HUES6 (cell line): Measurements from ENCODE around the gene AGBL4.

Experiments
- H3K27ac ChIP-seq: 2 replicates; pipeline ENCODE4 v1.7.0; 2013; ENCODE audit warnings: low read depth, mild to moderate bottlenecking, low read length, inconsistent platforms
- H3K27me3 ChIP-seq: 2 replicates; pipeline ENCODE4 v1.6.1; 2013; ENCODE audit warnings: low read length; ENCODE audit not compliant: control insufficient read depth, insufficient read depth
- H3K36me3 ChIP-seq: 2 replicates; pipeline ENCODE4 v1.6.1; 2013; ENCODE audit warnings: low read length; ENCODE audit not compliant: control insufficient read depth, insufficient read depth
- H3K4me1 ChIP-seq: 2 replicates; pipeline ENCODE4 v1.6.1; 2013; ENCODE audit warnings: low read length; ENCODE audit not compliant: control insufficient read depth, insufficient read depth
- H3K4me3 ChIP-seq: 2 replicates; pipeline ENCODE4 v1.5.1; 2013; ENCODE audit warnings: low read depth, low read length
- H3K9ac ChIP-seq: one replicate; pipeline ENCODE4 v1.6.1; 2013; ENCODE audit warnings: mild to moderate bottlenecking, low read length
- H3K9me3 ChIP-seq: 2 replicates; pipeline ENCODE4 v1.6.1; 2013; ENCODE audit warnings: low read depth, low read length; ENCODE audit not compliant: control insufficient read depth, insufficient read depth

Gene AGBL4

DNA sequence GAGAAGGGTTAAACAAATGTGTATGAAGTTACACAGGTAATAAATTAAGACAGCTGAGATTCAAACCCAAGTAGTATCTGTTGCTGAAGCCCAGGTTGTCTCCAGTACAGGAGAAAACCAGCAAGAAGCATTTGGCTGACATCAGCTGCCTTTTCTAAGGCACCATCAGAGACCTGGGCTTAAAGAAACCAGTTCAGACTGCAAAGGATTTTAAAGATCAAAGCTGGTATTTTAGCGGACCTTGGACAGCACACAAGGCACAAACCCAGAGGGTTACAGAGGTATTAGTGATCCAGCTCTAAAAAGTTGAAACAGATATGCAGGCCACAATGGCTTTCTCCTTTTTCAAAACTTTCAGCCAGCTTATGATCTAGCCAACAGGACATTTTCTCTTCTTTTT lies 1270.5 kb downstream of the AGBL4 start:
- H3K4me1 ChIP-seq = peaks cover 7% of the 10 kb centered on the region
- H3K4me3 ChIP-seq = no peak overlapping the region
- no peaks in the 10 kb centered on the region for H3K9me3 ChIP-seq
- H3K9ac ChIP-seq = no peak overlapping the region
- H3K27me3 ChIP-seq = no peaks in the 10 kb centered on the region
- H3K36me3 ChIP-seq = peaks cover 9% of the 10 kb centered on the region
- H3K27ac ChIP-seq = no peak overlapping the region

- Histone ChIP-seq H3K27me3 (no peaks in the 10 kb centered on the region), H3K4me1 (no peaks in the 10 kb centered on the region), H3K4me3 (no peak overlapping the region), H3K36me3 (peaks cover 5% of the 10 kb centered on the region; the same call in 1 of the 2 replicates), H3K9me3 (no peaks in the 10 kb centered on the region), H3K27ac (no peak overlapping the region), H3K9ac (no peak overlapping the region)
Measured at GRCh38 chr1:48750109-48750508, 1273.6 kb downstream of the AGBL4 start.

DNA sequence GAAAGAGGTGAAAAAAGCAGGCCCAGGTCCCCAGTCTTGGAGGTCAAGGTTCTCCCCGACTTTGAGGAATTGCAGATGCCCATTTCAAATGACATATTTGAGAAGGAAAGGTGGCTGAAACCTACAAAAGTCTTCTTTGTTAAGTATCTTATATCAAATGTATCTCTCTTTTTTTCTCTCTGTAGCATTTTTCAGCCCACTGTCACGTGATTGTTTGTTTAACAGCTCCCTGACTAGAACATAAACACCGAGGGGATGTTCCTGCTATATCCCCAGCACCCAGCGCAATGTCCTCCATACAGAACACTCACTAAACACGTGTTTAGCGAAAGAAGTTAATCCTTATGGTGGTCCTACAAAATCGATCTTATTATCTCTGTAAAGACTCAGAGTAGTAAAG lies 1274.7 kb downstream of the AGBL4 start:
- Histone ChIP-seq H3K27me3 (no peaks in the 10 kb centered on the region), H3K4me1 (no peaks in the 10 kb centered on the region), H3K9ac (no peak overlapping the region), H3K36me3 (peaks cover 8% of the 10 kb centered on the region; the same call in 1 of the 2 replicates), H3K27ac (no peak overlapping the region), H3K9me3 (no peaks in the 10 kb centered on the region), H3K4me3 (no peak overlapping the region)

GRCh38 chr1:48746906-48747305 lies 1276.8 kb downstream of the AGBL4 start:
- Histone ChIP-seq H3K4me3 (no peak overlapping the region), H3K27ac (no peak overlapping the region), H3K9ac (no peak overlapping the region), H3K4me1 (no peaks in the 10 kb centered on the region), H3K9me3 (no peaks in the 10 kb centered on the region), H3K27me3 (no peaks in the 10 kb centered on the region), H3K36me3 (peaks cover 8% of the 10 kb centered on the region; the same call in 1 of the 2 replicates)

- Histone ChIP-seq H3K9me3 (no peaks in the 10 kb centered on the region), H3K4me3 (no peak overlapping the region), H3K4me1 (no peaks in the 10 kb centered on the region), H3K36me3 (0 out of 2 replicates have a peak, but pooled peaks cover 3% of the 10 kb centered on the region), H3K9ac (no peak overlapping the region), H3K27ac (no peak overlapping the region), H3K27me3 (no peaks in the 10 kb centered on the region)
Measured at GRCh38 chr1:48744032-48744431, 1279.7 kb downstream of the AGBL4 start.

GRCh38 chr1:48743480-48743879 lies 1280.3 kb downstream of the AGBL4 start:
- H3K4me3 ChIP-seq = no peak overlapping the region
- no peaks in the 10 kb centered on the region for H3K4me1 ChIP-seq
- no peaks in the 10 kb centered on the region for H3K9me3 ChIP-seq
- no peak overlapping the region for H3K9ac ChIP-seq
- H3K27ac ChIP-seq = no peak overlapping the region
- H3K36me3 ChIP-seq = 0 out of 2 replicates have a peak, but pooled peaks cover 3% of the 10 kb centered on the region
- no peaks in the 10 kb centered on the region for H3K27me3 ChIP-seq

- H3K36me3 ChIP-seq = 0 out of 2 replicates have a peak, but pooled peaks cover 3% of the 10 kb centered on the region
- no peak overlapping the region for H3K27ac ChIP-seq
- H3K27me3 ChIP-seq = no peaks in the 10 kb centered on the region
- no peaks in the 10 kb centered on the region for H3K4me1 ChIP-seq
- no peaks in the 10 kb centered on the region for H3K9me3 ChIP-seq
- H3K9ac ChIP-seq = no peak overlapping the region
- H3K4me3 ChIP-seq = no peak overlapping the region
Measured at GRCh38 chr1:48741380-48741779, 1282.4 kb downstream of the AGBL4 start.

DNA sequence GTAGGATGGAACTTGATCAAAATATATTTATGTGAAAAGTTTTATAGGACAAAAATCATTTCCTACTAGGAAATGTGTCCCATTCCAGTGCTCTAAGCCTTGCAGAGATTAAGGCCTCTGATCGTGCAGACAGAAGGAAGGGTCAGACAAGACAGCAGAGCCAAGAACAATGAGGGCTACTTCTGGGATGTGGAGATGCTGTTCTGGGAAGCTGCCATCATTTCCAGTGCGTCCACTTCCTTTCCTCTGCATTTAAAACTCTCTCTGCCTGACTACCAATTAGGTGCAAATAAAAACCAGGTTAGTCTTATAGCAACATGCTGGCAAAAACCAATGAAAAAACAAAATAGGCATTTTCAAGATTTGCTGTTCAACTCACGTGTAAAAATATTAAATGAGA lies 1283.1 kb downstream of the AGBL4 start:
- Histone ChIP-seq H3K27me3 (no peaks in the 10 kb centered on the region), H3K4me1 (peaks cover 5% of the 10 kb centered on the region; the same call in 1 of the 2 replicates), H3K9ac (no peak overlapping the region), H3K27ac (no peak overlapping the region), H3K9me3 (no peaks in the 10 kb centered on the region), H3K36me3 (peaks cover 8% of the 10 kb centered on the region), H3K4me3 (no peak overlapping the region)

DNA sequence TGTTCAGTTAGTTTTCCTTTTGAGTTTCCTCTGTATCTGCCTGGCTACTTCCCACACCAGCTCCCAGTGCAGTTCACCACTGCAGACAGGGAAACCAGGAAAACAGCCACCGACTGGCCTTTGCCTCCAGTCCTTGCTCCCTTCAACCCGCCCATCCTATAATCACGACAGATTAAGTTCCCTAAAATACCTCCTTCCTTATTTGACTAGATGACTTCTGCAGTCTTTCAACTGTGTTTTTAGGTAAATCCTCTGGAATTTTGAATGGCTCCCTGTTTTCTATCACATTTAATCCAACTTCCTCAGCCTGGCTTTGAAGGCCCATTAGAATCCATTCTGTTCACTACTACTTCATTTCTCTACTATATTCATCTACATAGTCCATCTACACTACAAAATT lies 1284.7 kb downstream of the AGBL4 start:
- H3K4me3 ChIP-seq = no peak overlapping the region
- no peaks in the 10 kb centered on the region for H3K27me3 ChIP-seq
- H3K9ac ChIP-seq = no peak overlapping the region
- no peak overlapping the region for H3K27ac ChIP-seq
- H3K36me3 ChIP-seq = peaks cover 18% of the 10 kb centered on the region
- peaks cover 7% of the 10 kb centered on the region; the same call in 1 of the 2 replicates for H3K4me1 ChIP-seq
- no peaks in the 10 kb centered on the region for H3K9me3 ChIP-seq

- peaks cover 22% of the 10 kb centered on the region for H3K36me3 ChIP-seq
- H3K27me3 ChIP-seq = no peaks in the 10 kb centered on the region
- no peak overlapping the region for H3K9ac ChIP-seq
- no peaks in the 10 kb centered on the region for H3K9me3 ChIP-seq
- H3K4me1 ChIP-seq = peaks cover 7% of the 10 kb centered on the region; the same call in 1 of the 2 replicates
- H3K27ac ChIP-seq = no peak overlapping the region
- H3K4me3 ChIP-seq = no peak overlapping the region
Measured at GRCh38 chr1:48738356-48738755, 1285.4 kb downstream of the AGBL4 start.

GRCh38 chr1:48735796-48736195 lies 1288.0 kb downstream of the AGBL4 start:
- no peak overlapping the region for H3K9ac ChIP-seq
- H3K36me3 ChIP-seq = peaks cover 32% of the 10 kb centered on the region
- H3K9me3 ChIP-seq = no peaks in the 10 kb centered on the region
- H3K4me3 ChIP-seq = no peak overlapping the region
- H3K27ac ChIP-seq = no peak overlapping the region
- no peaks in the 10 kb centered on the region for H3K27me3 ChIP-seq
- H3K4me1 ChIP-seq = peaks cover 7% of the 10 kb centered on the region; the same call in 1 of the 2 replicates
